GM12873 (cell line): ENCODE data around the gene TRIML1.

ENCODE experiments used
- CTCF ChIP-seq: IDR thresholded peaks from 2 replicates; pipeline ENCODE4 v1.5.1; 2012; ENCODE audit warnings: low read depth, mild to moderate bottlenecking, moderate library complexity, low read length, control low read depth; ENCODE audit not compliant: insufficient read depth; ENCODE audit errors: missing control alignments

TRIML1 gene

GRCh38 chr4:188139141-188139540 lies at the start of gene TRIML1:
Gene TRIML1, plus strand, starts transcription at chr4:188139441. Its CDS starts 118 bp downstream, at chr4:188139559.
- TF ChIP-seq CTCF, result no peak

GRCh38 chr4:188092824-188093223 lies 46.4 kb upstream of the TRIML1 start:
- no peak for TF ChIP-seq CTCF

GRCh38 chr4:188106454-188106853 lies 32.8 kb upstream of the TRIML1 start:
- no peak for TF ChIP-seq CTCF

- no peak for TF ChIP-seq CTCF
Measured at GRCh38 chr4:188107931-188108843, 31.1 kb upstream of the TRIML1 start.

GRCh38 chr4:188109157-188109755 lies 30.0 kb upstream of the TRIML1 start, which contains the start of gene TRIML2:
Gene TRIML2, minus strand, starts transcription at chr4:188109603. Its CDS starts 4,235 bp downstream, at chr4:188105368.
- TF ChIP-seq CTCF, result no peak

- no peak for TF ChIP-seq CTCF
Measured at GRCh38 chr4:188110036-188110435, 29.2 kb upstream of the TRIML1 start.

GRCh38 chr4:188110741-188111471 lies 28.3 kb upstream of the TRIML1 start:
- no peak for TF ChIP-seq CTCF
